HCT116 (cell line): ENCODE data around the gene SSNA1. TPM values are rescaled to one million over a fixed set of nuclear protein-coding genes. Genes with fewer than 3 reads are reported as not detected.

Experiments used
- ATAC-seq: fragments of 200-7000 bp; cut with Tn5 transposase; 2 replicates; pipeline ENCODE4 v1.9.1; 2020; ENCODE audit warnings: mild to moderate bottlenecking, moderate library complexity
- BruUV-seq: library from RNA; stranded (reverse); fragments of 400-500 nt; replicated peaks from 2 replicates; lab custom pipeline; 2021; lab: Mats Ljungman, UMichigan
- CTCF ChIA-PET: fragments of 300-600 bp; sonication (Branson Sonifier 250); formaldehyde crosslinking; loops from one replicate; lab custom pipeline; 2021; ENCODE audit warnings: antibody characterized with exemption; lab: Charles Lee
- POLR2A ChIA-PET: fragments of 300-600, 350-600 bp; sonication (Branson Sonifier 250); formaldehyde crosslinking; loops from one replicate; lab custom pipeline; 2021; ENCODE audit warnings: antibody characterized with exemption; lab: Charles Lee
- RAD21 ChIA-PET, 2 experiments: fragments of 300-600 bp; sonication (Branson Sonifier 250); formaldehyde crosslinking; loops; one replicate each; lab custom pipeline; 2023; ENCODE audit warnings: low total read pairs in 2 of 2; ENCODE audit not compliant: uncharacterized antibody in 2 of 2, unreplicated experiment in 2 of 2, low non-redundant PET in 1 of 2; lab: Charles Lee
- DNase-seq: peaks from one replicate; pipeline ENCODE4 v3.0.0-alpha.2; 2010; ENCODE audit warnings: low read depth, low spot score
- H2AFZ ChIP-seq: fragments of 200-600 bp; shearing (Covaris generic), sonication (generic); 2 replicates; pipeline ENCODE4 v1.6.1; 2017; ENCODE audit warnings: low read depth, mixed run types, mixed read lengths, antibody characterized with exemption, low read length; ENCODE audit not compliant: poor library complexity, severe bottlenecking
- H3K27ac ChIP-seq: 2 replicates; pipeline ENCODE4 v1.5.1; 2012; ENCODE audit warnings: low read depth, low read length
- H3K27me3 ChIP-seq: fragments of 200-600 bp; sonication (generic); 2 replicates; pipeline ENCODE4 v1.6.1; 2016; ENCODE audit warnings: mixed run types, low read length, mixed read lengths; ENCODE audit not compliant: insufficient read depth
- H3K36me3 ChIP-seq, 2 experiments: fragments of 200-500 bp in 1 of 2; fragments of 200-600 bp in 1 of 2; sonication (Bioruptor generic) in 1 of 2; sonication (generic) in 1 of 2; 2 replicates each; pipeline versions ENCODE4 v1.5.1 to v1.6.1; 2014 to 2016; ENCODE audit warnings: low read length in 2 of 2, inconsistent platforms in 1 of 2, mixed read lengths in 1 of 2, mixed run types in 1 of 2; ENCODE audit not compliant: insufficient read depth in 2 of 2, control insufficient read depth in 1 of 2
- H3K4me1 ChIP-seq, 2 experiments: fragments of 200-600 bp in 1 of 2; sonication (generic) in 1 of 2; 2 replicates each; pipeline versions ENCODE4 v1.5.1 to v1.6.1; 2012 to 2017; ENCODE audit warnings: low read length in 2 of 2, inconsistent platforms in 1 of 2, mild to moderate bottlenecking in 1 of 2, mixed read lengths in 1 of 2, mixed run types in 1 of 2, moderate library complexity in 1 of 2; ENCODE audit not compliant: insufficient read depth in 2 of 2, control insufficient read depth in 1 of 2
- H3K4me2 ChIP-seq: fragments of 200-600 bp; sonication (generic); 2 replicates; pipeline ENCODE4 v1.6.1; 2017; ENCODE audit warnings: mixed run types, low read length, mixed read lengths
- H3K4me3 ChIP-seq, 2 experiments: fragments of 200-600 bp in 1 of 2; sonication (generic) in 1 of 2; replicated peaks in 1 of 2; 2 replicates each; pipeline ENCODE4 v1.5.1; 2011 to 2016; ENCODE audit warnings: low read length in 2 of 2, control low read depth in 1 of 2, low read depth in 1 of 2, mild to moderate bottlenecking in 1 of 2, mixed read lengths in 1 of 2, mixed run types in 1 of 2
- H3K79me2 ChIP-seq: fragments of 200-600 bp; sonication (generic); 2 replicates; pipeline ENCODE4 v1.6.1; 2017; ENCODE audit warnings: mild to moderate bottlenecking, mixed run types, low read length, moderate library complexity, mixed read lengths; ENCODE audit not compliant: insufficient read depth
- H3K9ac ChIP-seq: fragments of 200-600 bp; sonication (generic); 2 replicates; pipeline ENCODE4 v1.6.1; 2016; ENCODE audit warnings: low read length, mixed read lengths
- H3K9me2 ChIP-seq: fragments of 200-600 bp; sonication (generic), shearing (Covaris generic); 2 replicates; pipeline ENCODE4 v1.6.1; 2017; ENCODE audit warnings: mixed run types, mild to moderate bottlenecking, moderate library complexity; ENCODE audit not compliant: insufficient read depth
- H3K9me3 ChIP-seq, 2 experiments: fragments of 200-500 bp in 1 of 2; fragments of 200-600 bp in 1 of 2; sonication (Bioruptor generic) in 1 of 2; sonication (generic) in 1 of 2; 2 replicates each; pipeline ENCODE4 v1.6.1; 2014 to 2017; ENCODE audit warnings: low read length in 2 of 2, mixed read lengths in 2 of 2, inconsistent platforms in 1 of 2, low read depth in 1 of 2, mild to moderate bottlenecking in 1 of 2, mixed run types in 1 of 2, moderate library complexity in 1 of 2; ENCODE audit not compliant: control insufficient read depth in 1 of 2, insufficient read depth in 1 of 2
- H4K20me1 ChIP-seq: fragments of 200-600 bp; sonication (generic), shearing (Covaris generic); 2 replicates; pipeline ENCODE4 v1.6.1; 2017; ENCODE audit warnings: mixed run types, mild to moderate bottlenecking, moderate library complexity; ENCODE audit not compliant: insufficient read depth
- CBX3 ChIP-seq: IDR thresholded peaks from 2 replicates; pipeline ENCODE4 v1.6.1; 2012; ENCODE audit warnings: low read depth
- CTCF ChIP-seq, 3 experiments: fragments of 200-600 bp in 1 of 3; sonication (generic) in 1 of 3; IDR thresholded peaks in 2 of 3; conservative IDR thresholded peaks in 1 of 3; 2 replicates each; pipeline ENCODE4 v1.5.1; 2012 to 2017; ENCODE audit warnings: low read depth in 2 of 3, low read length in 2 of 3, antibody characterized with exemption in 1 of 3, borderline replicate concordance in 1 of 3, control low read depth in 1 of 3, mild to moderate bottlenecking in 1 of 3, mixed read lengths in 1 of 3, mixed run types in 1 of 3, moderate library complexity in 1 of 3; ENCODE audit not compliant: insufficient read depth in 1 of 3
- EGR1 ChIP-seq: IDR thresholded peaks from 2 replicates; pipeline ENCODE4 v1.6.1; 2012; ENCODE audit warnings: low read depth
- ELF1 ChIP-seq: IDR thresholded peaks from 2 replicates; pipeline ENCODE4 v1.6.1; 2012; ENCODE audit warnings: low read depth, borderline replicate concordance
- EZH2 ChIP-seq: fragments of 200-600 bp; sonication (generic); IDR thresholded peaks from 2 replicates; pipeline ENCODE4 v1.6.1; 2017; ENCODE audit warnings: antibody characterized with exemption, mixed run types
- FOSL1 ChIP-seq: IDR thresholded peaks from 2 replicates; pipeline ENCODE4 v1.6.1; 2012; ENCODE audit warnings: low read depth
- JUND ChIP-seq: IDR thresholded peaks from 2 replicates; pipeline ENCODE4 v1.6.1; 2012
- MAX ChIP-seq: IDR thresholded peaks from 2 replicates; pipeline ENCODE4 v1.6.1; 2012
- POLR2A ChIP-seq: IDR thresholded peaks from 2 replicates; pipeline ENCODE4 v1.7.0; 2011; ENCODE audit warnings: borderline replicate concordance; ENCODE audit not compliant: insufficient read depth, insufficient read length; ENCODE audit errors: extremely low read depth
- POLR2AphosphoS5 ChIP-seq: IDR thresholded peaks from 2 replicates; pipeline ENCODE4 v1.6.1; 2011; ENCODE audit warnings: mild to moderate bottlenecking, low read depth, low read length, moderate library complexity
- RAD21 ChIP-seq: IDR thresholded peaks from 2 replicates; pipeline ENCODE4 v1.6.1; 2012; ENCODE audit warnings: low read depth, mild to moderate bottlenecking
- REST ChIP-seq: IDR thresholded peaks from 2 replicates; pipeline ENCODE4 v1.6.1; 2012; ENCODE audit warnings: low read depth
- SIN3A ChIP-seq: IDR thresholded peaks from 2 replicates; pipeline ENCODE4 v1.6.1; 2012; ENCODE audit warnings: low read depth
- SP1 ChIP-seq: IDR thresholded peaks from 2 replicates; pipeline ENCODE4 v1.6.1; 2012; ENCODE audit warnings: low read depth
- SRF ChIP-seq: IDR thresholded peaks from 2 replicates; pipeline ENCODE4 v1.6.1; 2012; ENCODE audit warnings: low read depth
- TCF7L2 ChIP-seq: IDR thresholded peaks from 2 replicates; pipeline ENCODE4 v1.7.0; 2011; ENCODE audit warnings: borderline replicate concordance, inconsistent platforms; ENCODE audit not compliant: insufficient read depth, insufficient read length; ENCODE audit errors: extremely low read depth
- YY1 ChIP-seq: IDR thresholded peaks from 2 replicates; pipeline ENCODE4 v1.6.1; 2011; ENCODE audit warnings: low read length, low read depth, moderate library complexity, mild to moderate bottlenecking; ENCODE audit not compliant: insufficient replicate concordance; ENCODE audit errors: extremely low read depth
- ZBTB33 ChIP-seq: IDR thresholded peaks from 2 replicates; pipeline ENCODE4 v1.6.1; 2011; ENCODE audit warnings: mild to moderate bottlenecking, low read length, moderate library complexity; ENCODE audit not compliant: insufficient replicate concordance; ENCODE audit errors: extremely low read depth
- ZFX ChIP-seq: fragments of 450-650 bp; IDR thresholded peaks from 2 replicates; pipeline ENCODE4 v1.6.1; 2017
- ZNF274 ChIP-seq: fragments of 200-500 bp; sonication (Bioruptor generic); IDR thresholded peaks from 2 replicates; pipeline ENCODE4 v1.6.1; 2014; ENCODE audit warnings: mild to moderate bottlenecking, low read depth, low read length, inconsistent platforms
- intact Hi-C: fragments of 100-400 bp; cut with micrococcal nuclease; formaldehyde crosslinking; loops from 2 replicates; pipeline ENCODE4 v1.10.0; 2022
- total RNA-seq: library from RNA; stranded (reverse); gene quantifications from one replicate; pipeline ENCODE4 v1.2.1, GENCODE V29; 2021; ENCODE audit not compliant: unreplicated experiment

The SSNA1 gene
- total RNA-seq, 1 experiment from 2014 or later = 84.7 TPM

GRCh38 chr9:137140151-137141012, 48.1 kb upstream of the SSNA1 start:
- CTCF ChIA-PET = no interaction called here
- H3K27me3 ChIP-seq = no peaks in the 10 kb centered on the region

More at GRCh38 chr9:137140151-137141012, 48.1 kb upstream of the SSNA1 start:
- H3K9ac ChIP-seq = no peak overlapping the region
- BruUV-seq = no TSS peak
- DNase-seq = no peak
- ChIA-PET RAD21 (no interaction called here), POLR2A (no interaction called here)
- no peaks in the 10 kb centered on the region for H3K79me2 ChIP-seq
- H3K36me3 ChIP-seq = no peaks in the 10 kb centered on the region
- H3K9me2 ChIP-seq = no peaks in the 10 kb centered on the region
- no peak for TF ChIP-seq RAD21
- TF ChIP-seq SP1 = no peak
- TF ChIP-seq CBX3 = no peak
- no peak for TF ChIP-seq ZBTB33
- no peak for TF ChIP-seq ZNF274
- TF ChIP-seq MAX = no peak
- TF ChIP-seq SRF = no peak
- no peak for TF ChIP-seq EZH2
- TF ChIP-seq REST = no peak
- no peak for TF ChIP-seq FOSL1
- TF ChIP-seq CTCF (IDR thresholded peaks at IDR 0.05 in 2 of 3, conservative IDR thresholded peaks at IDR 0.05 in 1 of 3; ENCODE audit: borderline replicate concordance in 1 of 3, insufficient read depth in 1 of 3, low read depth in 2 of 3, low read length in 2 of 3) = no peak
- TF ChIP-seq SIN3A = no peak
- TF ChIP-seq POLR2A = no peak
- no peak for TF ChIP-seq POLR2AphosphoS5
- TF ChIP-seq ELF1 = no peak
- no peak for TF ChIP-seq EGR1
- no peak for TF ChIP-seq TCF7L2
- TF ChIP-seq YY1 = no peak
- no peak for TF ChIP-seq JUND
- TF ChIP-seq ZFX = no peak
- no peak overlapping the region for H3K4me2 ChIP-seq
- no peak for ATAC-seq
- H4K20me1 ChIP-seq = no peaks in the 10 kb centered on the region
- H3K4me1 ChIP-seq = peaks cover 0 to 4% of the 10 kb centered on the region in 2 experiments; a peak in 3 of 4 replicates
- H3K27ac ChIP-seq = no peak overlapping the region
- no peak overlapping the region for H2AFZ ChIP-seq
- no peak overlapping the region for H3K4me3 ChIP-seq
- H3K9me3 ChIP-seq = no peaks in the 10 kb centered on the region
- intact Hi-C loops = no loop called here
